ENCODE measurements around the gene TCF7L2.
A peak's percentile ranks its signal among the peaks of the same experiment; 100 is the strongest.

Gene TCF7L2

GRCh38 chr10:113080925-113081229 is 130.8 kb downstream of the TCF7L2 start:
- no peak for DNase-seq (ENCODE audit: low spot score)
- ChIA-PET POLR2A (ENCODE audit: low non-redundant PET) (no interaction called here), CTCF (no interaction called here)
- no peak overlapping the region for H3K27ac ChIP-seq
- TF ChIP-seq CTCF (conservative IDR thresholded peaks at IDR 0.05; ENCODE audit: low read depth): no peak

- POLR2A ChIA-PET (ENCODE audit: low non-redundant PET): no interaction called here
- H3K27ac ChIP-seq: peak overlapping the region; percentile 36
- TF ChIP-seq CTCF (conservative IDR thresholded peaks at IDR 0.05; ENCODE audit: low read depth): no peak
- CTCF ChIA-PET: interaction anchor here (0.5 kb wide), 1 partner anchor 172 kb away, joined by 3 read pairs; no protein-coding TSS in a partner anchor
- no peak for DNase-seq (ENCODE audit: low spot score)
Observed at GRCh38 chr10:113084031-113084430, 134.0 kb downstream of the TCF7L2 start.

- DNase-seq (ENCODE audit: low spot score): no peak
- H3K27ac ChIP-seq: peak overlapping the region; percentile 53
- CTCF ChIA-PET: no interaction called here
- TF ChIP-seq CTCF (conservative IDR thresholded peaks at IDR 0.05; ENCODE audit: low read depth): no peak
- POLR2A ChIA-PET (ENCODE audit: low non-redundant PET): no interaction called here
Observed at GRCh38 chr10:113085776-113086175, 135.7 kb downstream of the TCF7L2 start.

GRCh38 chr10:113086282-113086681 is 136.2 kb downstream of the TCF7L2 start:
- no peak for TF ChIP-seq CTCF (conservative IDR thresholded peaks at IDR 0.05; ENCODE audit: low read depth)
- ChIA-PET CTCF (no interaction called here), POLR2A (ENCODE audit: low non-redundant PET) (no interaction called here)
- H3K27ac ChIP-seq: peak overlapping the region; percentile 53
- DNase-seq (ENCODE audit: low spot score): no peak

GRCh38 chr10:113087165-113088029 is 137.3 kb downstream of the TCF7L2 start:
- POLR2A ChIA-PET (ENCODE audit: low non-redundant PET): no interaction called here
- peak overlapping the region; percentile 87 for H3K27ac ChIP-seq
- no peak for TF ChIP-seq CTCF (conservative IDR thresholded peaks at IDR 0.05; ENCODE audit: low read depth)
- DNase-seq (ENCODE audit: low spot score): peak; percentile 93
- CTCF ChIA-PET: interaction anchor here (0.7 kb wide), 2 partner anchors 199 to 1015 kb away, joined by 3 read pairs; no protein-coding TSS in a partner anchor

GRCh38 chr10:113088194-113088593 is 138.1 kb downstream of the TCF7L2 start:
- no peak for TF ChIP-seq CTCF (conservative IDR thresholded peaks at IDR 0.05; ENCODE audit: low read depth)
- ChIA-PET POLR2A (ENCODE audit: low non-redundant PET) (no interaction called here), CTCF (interaction anchor here (0.7 kb wide), 2 partner anchors 200 to 1016 kb away, joined by 3 read pairs; no protein-coding TSS in a partner anchor)
- H3K27ac ChIP-seq: no peak overlapping the region
- no peak for DNase-seq (ENCODE audit: low spot score)

Measured in RWPE1 (cell line).